NCI-H146 treated with DMSO at 0.1 percent for 48 hours (cell line): ENCODE data around the gene EXD3.

Experiments
- DNase-seq: peaks from one replicate; lab custom pipeline; 2025; ENCODE audit not compliant: unreplicated experiment; lab: John Stamatoyannopoulos, UW

The EXD3 gene

GRCh38 chr9:137276473-137277328, 146.3 kb downstream of the EXD3 start:
- no peak for DNase-seq

GRCh38 chr9:137275588-137276472, 147.1 kb downstream of the EXD3 start:
- DNase-seq: no peak

GRCh38 chr9:137275203-137275587, 147.8 kb downstream of the EXD3 start:
- DNase-seq: no peak

DNA sequence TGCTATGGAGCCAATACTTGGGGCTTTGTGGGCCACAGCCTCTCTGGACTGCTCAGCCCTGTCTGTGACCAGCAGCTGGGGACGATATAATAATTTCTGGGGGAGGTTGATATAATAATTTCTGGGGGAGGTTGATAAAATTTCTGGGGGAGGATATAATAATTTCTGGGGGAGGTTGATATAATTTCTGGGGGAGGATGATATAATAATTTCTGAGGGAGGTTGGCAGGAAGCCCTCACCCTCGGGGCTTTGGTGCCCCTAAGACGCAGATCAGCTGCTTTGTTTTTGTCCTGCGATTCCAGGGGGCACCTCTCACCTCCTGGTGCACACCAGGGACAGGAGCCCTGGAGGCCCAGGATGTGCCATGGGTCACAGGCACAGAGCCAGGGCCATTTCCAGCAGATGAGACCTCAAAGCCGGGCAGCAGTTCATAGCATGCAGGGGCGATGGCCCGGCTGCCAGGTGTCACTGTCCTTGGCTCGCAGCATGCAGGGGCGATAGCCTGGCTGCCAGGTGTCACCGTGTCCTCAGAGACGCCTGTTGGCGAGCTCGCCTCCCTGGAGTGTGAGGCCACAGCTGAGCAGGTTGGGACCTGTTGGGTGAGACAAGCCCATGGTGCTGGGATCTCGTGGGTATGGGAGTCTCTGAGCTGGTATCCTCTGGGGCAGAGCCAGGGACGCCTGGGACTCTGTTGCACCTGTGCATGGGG, 149.2 kb downstream of the EXD3 start:
- DNase-seq: no peak

DNA sequence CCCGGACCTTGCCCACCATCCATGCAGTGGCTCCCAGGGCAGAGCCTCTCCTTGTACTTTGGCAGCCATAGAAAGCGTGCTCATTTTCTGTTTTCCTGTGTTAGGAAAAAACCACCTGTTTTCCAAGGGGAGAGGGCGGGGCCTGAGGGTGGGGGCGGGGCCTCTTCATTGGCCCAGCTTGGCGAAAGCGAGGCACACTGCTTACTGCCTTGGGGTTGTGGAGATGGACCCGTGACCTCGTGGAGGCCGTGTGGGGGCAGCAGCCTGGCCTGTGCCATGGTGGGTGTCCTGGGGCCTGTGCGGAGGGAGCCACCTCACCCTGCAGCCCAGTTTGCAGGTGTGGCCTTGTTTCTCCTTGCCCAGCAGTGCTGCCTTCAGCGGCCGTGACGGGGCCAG, 149.9 kb downstream of the EXD3 start:
- DNase-seq: no peak

- no peak for DNase-seq
Measured at GRCh38 chr9:137272241-137273094, 150.5 kb downstream of the EXD3 start.

- no peak for DNase-seq
Measured at GRCh38 chr9:137271696-137272076, 151.3 kb downstream of the EXD3 start.

DNA sequence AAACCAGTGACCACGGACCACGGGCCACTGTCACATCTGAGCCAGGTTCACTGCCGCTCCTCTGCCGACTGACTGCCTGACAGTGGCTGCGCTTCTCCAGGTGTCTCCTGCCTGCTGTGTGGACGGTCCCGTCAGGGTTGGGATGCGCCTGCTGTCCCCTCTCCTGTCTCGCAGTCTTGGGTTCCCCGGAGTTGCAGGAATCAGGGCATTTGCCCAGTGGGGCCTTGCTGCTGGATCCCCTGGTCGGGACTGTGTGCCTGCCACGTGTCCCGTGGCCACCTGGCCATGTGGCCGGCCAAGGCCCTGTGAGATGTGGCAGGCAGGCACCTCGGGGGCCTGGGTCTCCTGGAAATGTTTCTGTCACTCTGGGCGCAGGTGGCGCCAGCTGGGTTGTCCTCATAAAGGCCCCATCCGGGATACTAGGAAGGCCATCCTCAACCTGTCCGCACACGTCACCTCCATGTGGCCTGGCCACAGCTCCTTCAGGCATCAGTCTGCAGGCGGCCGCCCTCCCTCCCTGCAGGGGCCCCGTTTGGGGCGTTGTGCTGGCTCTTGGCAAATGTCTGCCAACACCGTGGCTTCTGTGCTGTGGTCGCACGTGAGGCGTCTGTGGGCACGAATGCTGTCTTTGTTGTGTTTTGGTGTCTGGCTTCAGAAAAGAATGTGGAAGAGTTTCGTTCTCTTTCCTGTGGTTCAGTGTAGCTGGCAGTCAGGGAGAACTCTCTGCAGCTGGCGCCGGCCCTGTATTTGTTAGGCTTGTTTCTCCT, 151.8 kb downstream of the EXD3 start:
- no peak for DNase-seq

DNA sequence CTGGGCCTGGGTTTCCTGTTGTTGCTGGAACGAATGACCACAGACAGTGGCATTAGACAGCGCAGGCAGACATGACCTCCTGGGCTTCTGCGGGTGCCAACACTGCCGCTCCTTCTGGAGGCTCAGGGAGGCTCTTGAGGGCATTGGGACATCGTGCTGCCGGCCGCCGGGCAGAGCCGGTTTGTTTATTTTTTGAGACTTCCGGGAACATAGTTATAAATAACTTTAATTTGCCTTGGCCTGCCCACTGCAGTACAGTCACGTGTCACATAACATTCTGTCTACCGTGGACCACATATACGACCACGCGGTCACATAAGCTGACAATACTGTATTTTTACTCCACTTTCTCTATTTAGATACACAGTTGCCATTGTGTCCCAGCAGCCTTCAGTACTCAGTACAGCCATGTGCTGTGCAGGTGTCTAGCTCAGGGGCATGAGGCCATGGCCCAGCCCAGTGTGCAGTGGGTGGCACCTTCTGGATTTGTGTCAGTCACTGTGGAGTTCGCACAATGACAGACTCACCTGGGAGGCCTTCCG, 153.7 kb downstream of the EXD3 start:
- DNase-seq: no peak

- DNase-seq: no peak
Measured at GRCh38 chr9:137268538-137269201, 154.3 kb downstream of the EXD3 start.

GRCh38 chr9:137267933-137268355, 155.0 kb downstream of the EXD3 start:
- DNase-seq: no peak

- no peak for DNase-seq
Measured at GRCh38 chr9:137266585-137267453, 156.1 kb downstream of the EXD3 start.

- no peak for DNase-seq
Measured at GRCh38 chr9:137266162-137266527, 156.8 kb downstream of the EXD3 start.

- DNase-seq: no peak
Measured at GRCh38 chr9:137265496-137266161, 157.3 kb downstream of the EXD3 start.

GRCh38 chr9:137264067-137264466, 158.9 kb downstream of the EXD3 start:
- DNase-seq: no peak

DNA sequence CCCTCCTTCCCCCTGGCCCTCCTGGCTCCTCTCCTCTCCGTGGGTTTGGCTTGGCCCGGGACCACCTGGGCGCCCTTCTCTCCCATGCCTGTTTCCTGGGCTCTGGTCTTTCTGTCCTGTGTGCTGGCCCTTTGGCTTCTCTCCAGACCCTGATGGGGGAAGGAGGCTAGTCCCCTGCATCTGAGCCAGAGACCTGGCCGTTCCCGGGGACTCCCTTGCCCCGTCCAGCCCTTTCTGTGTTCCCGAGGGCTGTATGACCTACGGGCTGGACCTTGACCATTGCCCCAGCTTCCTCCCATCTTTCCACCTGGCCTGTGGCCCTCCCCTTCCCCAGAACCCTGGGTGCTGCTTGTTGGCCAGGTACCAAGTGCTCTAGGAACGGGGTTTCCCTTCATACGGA, 159.5 kb downstream of the EXD3 start:
- no peak for DNase-seq

DNA sequence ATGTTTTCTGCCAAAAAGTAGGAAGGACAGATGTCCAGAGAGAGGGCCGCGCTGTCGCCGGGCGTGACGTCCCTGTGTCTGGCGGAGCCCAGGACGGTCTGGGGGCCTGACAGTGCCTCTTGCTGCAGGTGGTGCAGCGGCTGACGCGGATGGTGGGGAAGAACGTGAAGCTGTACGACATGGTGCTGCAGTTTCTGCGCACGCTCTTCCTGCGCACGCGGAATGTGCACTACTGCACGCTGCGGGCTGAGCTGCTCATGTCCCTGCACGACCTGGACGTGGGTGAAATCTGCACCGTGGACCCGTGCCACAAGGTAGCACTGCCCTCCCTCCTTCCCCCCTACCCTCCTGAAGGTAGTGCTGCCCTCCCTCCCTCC, 160.1 kb downstream of the EXD3 start:
- DNase-seq: no peak
